A549 (cell line): Measurements from ENCODE around the gene ARRDC2. TPM values are rescaled to one million over a fixed set of nuclear protein-coding genes. Genes with fewer than 3 reads are reported as not detected.

ENCODE experiments used
- ATAC-seq, 2 experiments: fragments of 200-7000 bp in 1 of 2; fragments of >200 bp in 1 of 2; cut with Nextera tagmentation in 1 of 2; cut with Tn5 transposase in 1 of 2; 3 replicates each; pipeline versions ENCODE4 v1.8.0 to v1.9.1; 2018 to 2020; ENCODE audit warnings: mild to moderate bottlenecking in 1 of 2, moderate library complexity in 1 of 2
- CTCF ChIA-PET: fragments of 300-600 bp; sonication (Branson Sonifier 250); formaldehyde crosslinking; extraction: SDS; loops from one replicate; lab custom pipeline; 2021; ENCODE audit warnings: antibody characterized with exemption, inconsistent platforms; lab: Yijun Ruan, JAX
- POLR2A ChIA-PET: fragments of 350-600 bp; formaldehyde crosslinking; extraction: SDS; loops from one replicate; lab custom pipeline; 2021; ENCODE audit warnings: antibody characterized with exemption, inconsistent platforms; lab: Yijun Ruan, JAX
- DNase-seq, 2 experiments: peaks; one replicate each; pipeline versions ENCODE4 v3.0.0 to v3.0.0-alpha.2; 2011 to 2016; ENCODE audit warnings: low read depth in 1 of 2, low spot score in 1 of 2
- FAIRE-seq: peaks from 2 replicates; lab custom pipeline; 2011; peaks lifted over from hg19 to GRCh38; lab: Jason Lieb, UNC
- H3K27ac ChIP-seq, 2 experiments: fragments of >200 bp; sonication (Bioruptor Twin); formaldehyde crosslinking; 3 replicates each; pipeline ENCODE4 v1.5.1; 2016 to 2017
- H3K4me1 ChIP-seq: fragments of >200 bp; sonication (Bioruptor Twin); formaldehyde crosslinking; 3 replicates; pipeline ENCODE4 v1.6.1; 2016
- H3K4me2 ChIP-seq: fragments of >200 bp; sonication (Bioruptor Twin); formaldehyde crosslinking; 3 replicates; pipeline ENCODE4 v1.6.1; 2016
- H3K4me3 ChIP-seq: fragments of >200 bp; sonication (Bioruptor Twin); formaldehyde crosslinking; 3 replicates; pipeline ENCODE4 v1.5.1; 2016
- H3K9me3 ChIP-seq: fragments of >200 bp; sonication (Bioruptor Twin); formaldehyde crosslinking; 3 replicates; pipeline ENCODE4 v1.6.1; 2016
- BHLHE40 ChIP-seq: IDR thresholded peaks from 2 replicates; pipeline ENCODE4 v1.6.1; 2012; ENCODE audit warnings: low read depth, low read length, inconsistent platforms
- CBX8 ChIP-seq: fragments of 200-600 bp; sonication (generic); IDR thresholded peaks from 2 replicates; pipeline ENCODE4 v1.6.1; 2016
- E2F6 ChIP-seq: IDR thresholded peaks from 2 replicates; pipeline ENCODE4 v1.6.1; 2012; ENCODE audit warnings: low read depth, borderline replicate concordance
- EHMT2 ChIP-seq: fragments of 200-600 bp; sonication (generic); IDR thresholded peaks from 2 replicates; pipeline ENCODE4 v1.6.1; 2016; ENCODE audit warnings: antibody characterized with exemption, low read depth, mild to moderate bottlenecking, moderate library complexity
- ESRRA ChIP-seq: fragments of 150-350 bp; IDR thresholded peaks from 2 replicates; pipeline ENCODE4 v1.6.1; 2014; ENCODE audit warnings: mild to moderate bottlenecking, low read length, borderline replicate concordance
- FOSB ChIP-seq: fragments of 250-450 bp; sonication (Bioruptor Pico); IDR thresholded peaks from 2 replicates; pipeline ENCODE4 v1.5.0; 2020; ENCODE audit warnings: mild to moderate bottlenecking, moderate library complexity
- FOXS1 ChIP-seq: fragments of 250-450 bp; sonication (Bioruptor Pico); IDR thresholded peaks from 2 replicates; pipeline ENCODE4 v1.5.0; 2020; ENCODE audit warnings: mild to moderate bottlenecking, moderate library complexity
- GATA3 ChIP-seq: IDR thresholded peaks from 2 replicates; pipeline ENCODE4 v1.6.1; 2012; ENCODE audit warnings: borderline replicate concordance
- HOXB13 ChIP-seq: fragments of 250-450 bp; sonication (Bioruptor Pico); IDR thresholded peaks from 2 replicates; pipeline ENCODE4 v1.5.0; 2020; ENCODE audit warnings: low read depth, mild to moderate bottlenecking, moderate library complexity
- HOXB5 ChIP-seq: fragments of 250-450 bp; sonication (Bioruptor Pico); IDR thresholded peaks from 2 replicates; pipeline ENCODE4 v1.5.0; 2020; ENCODE audit warnings: mild to moderate bottlenecking, moderate library complexity
- JUNB ChIP-seq: fragments of >200 bp; sonication (Bioruptor Twin); formaldehyde crosslinking; IDR thresholded peaks from 2 replicates; pipeline ENCODE4 v1.6.1; 2016
- KDM1A ChIP-seq: fragments of 200-600 bp; sonication (generic); IDR thresholded peaks from 2 replicates; pipeline ENCODE4 v1.6.1; 2016; ENCODE audit warnings: low read depth, mild to moderate bottlenecking
- MAFK ChIP-seq: fragments of 450-650 bp; IDR thresholded peaks from 2 replicates; pipeline ENCODE4 v1.6.1; 2014; ENCODE audit not compliant: partially characterized antibody
- POLR2A ChIP-seq: IDR thresholded peaks from 2 replicates; pipeline ENCODE4 v1.6.1; 2012; ENCODE audit warnings: mild to moderate bottlenecking, low read length
- RFX5 ChIP-seq: fragments of 450-650 bp; IDR thresholded peaks from 2 replicates; pipeline ENCODE4 v1.7.1; 2014; ENCODE audit warnings: antibody characterized with exemption, mild to moderate bottlenecking, moderate library complexity
- RNF2 ChIP-seq: fragments of 200-600 bp; sonication (generic); IDR thresholded peaks from 2 replicates; pipeline ENCODE4 v1.6.1; 2016; ENCODE audit warnings: low read depth, mild to moderate bottlenecking, antibody characterized with exemption, moderate library complexity, borderline replicate concordance
- TFCP2L1 ChIP-seq: fragments of 250-450 bp; sonication (Bioruptor Pico); IDR thresholded peaks from 2 replicates; pipeline ENCODE4 v1.5.0; 2021; ENCODE audit warnings: mild to moderate bottlenecking
- ZFP36 ChIP-seq: fragments of 450-650 bp; IDR thresholded peaks from 2 replicates; pipeline ENCODE4 v1.6.1; 2014; ENCODE audit warnings: borderline replicate concordance; ENCODE audit not compliant: partially characterized antibody
- ZSCAN20 ChIP-seq: fragments of 250-450 bp; sonication (Bioruptor Pico); IDR thresholded peaks from 2 replicates; pipeline ENCODE4 v1.8.0; 2022; ENCODE audit warnings: mild to moderate bottlenecking, moderate library complexity
- WGBS: methylation state at CpG from one replicate; pipeline ENCODE4 v1.1.6; 2017; ENCODE audit errors: missing lambda C conversion rate; 5-methylcytosine and 5-hydroxymethylcytosine counted together
- polyA plus RNA-seq, 4 experiments: library from polyadenylated mRNA; depleted of rRNA in 3 of 4; stranded (reverse); fragments of >200 nt; fragmentation: RNase III in 1 of 4; extraction: RNeasy Plus Mini Kit Qiagen cat#74134 plus additional on column Dnase treatment in 1 of 4; gene quantifications; 2 replicates in 3 of 4; 3 replicates in 1 of 4; pipeline ENCODE4 v1.2.3, GENCODE V29; 2011 to 2017
- TF ChIP-seq, protein P1 (sequence below): fragments of 200-600 bp; sonication (generic); IDR thresholded peaks from 2 replicates; pipeline ENCODE4 v1.6.1; 2016; ENCODE audit warnings: antibody characterized with exemption, mild to moderate bottlenecking, moderate library complexity

The ARRDC2 gene
- polyA plus RNA-seq, 2 of the 4 experiments (the other 2 are of a cell fraction): 14.5 to 14.8 TPM

- Histone ChIP-seq H3K27ac (no peak overlapping the region), H3K9me3 (no peaks in the 10 kb centered on the region), H3K4me2 (no peak overlapping the region; the same call in 2 of the 3 replicates), H3K4me1 (peaks cover 3% of the 10 kb centered on the region; the same call in 1 of the 3 replicates), H3K4me3 (no peak overlapping the region)
- POLR2A ChIA-PET: no interaction called here
- WGBS: 41% methylated on average over 2 of the region's 2 CpGs
- ATAC-seq: peak in 1 of 2 experiments; percentile 10; a peak in 1 of 6 replicates
- CTCF ChIA-PET: interaction anchor here (0.6 to 1.7 kb wide), 4 partner anchors 18 to 950 kb away, joined by 3 to 9 read pairs (median 4); no protein-coding TSS in a partner anchor
- TF ChIP-seq FOXS1 (CRISPR knock-in tag) (no peak), CBX8 (no peak), POLR2A (no peak), RNF2 (no peak), ESRRA (no peak), EHMT2 (no peak), BHLHE40 (no peak), HOXB13 (no peak), E2F6 (no peak), TFCP2L1 (CRISPR knock-in tag) (no peak), JUNB (no peak), KDM1A (no peak), RFX5 (no peak)
- no peak for FAIRE-seq
- DNase-seq: no peak
These were observed 41.9 kb upstream of the ARRDC2 start for GRCh38 chr19:17966129-17966483.

- H3K4me2 ChIP-seq: peak within 1 kb of the TSS; percentile 98
- no peaks in the 10 kb centered on the region for H3K9me3 ChIP-seq
- DNase-seq (peak in 1 of 2 experiments; percentile 71), ATAC-seq (peak; percentile 61 to 74; a peak in 4 of 6 replicates), FAIRE-seq (no peak)
- peaks cover 3% of the 10 kb centered on the region; the same call in 1 of the 3 replicates for H3K4me1 ChIP-seq
- ChIA-PET CTCF (interaction anchor here (0.6 to 3.6 kb wide), 5 partner anchors 17 to 950 kb away, joined by 3 to 27 read pairs (median 4); no protein-coding TSS in a partner anchor), POLR2A (no interaction called here)
- TF ChIP-seq ZSCAN20 (CRISPR knock-in tag) (no peak), FOSB (no peak), ZFP36 (no peak), MAFK (no peak), HOXB5 (CRISPR knock-in tag) (no peak), GATA3 (no peak)
- TF ChIP-seq, protein P1, sequence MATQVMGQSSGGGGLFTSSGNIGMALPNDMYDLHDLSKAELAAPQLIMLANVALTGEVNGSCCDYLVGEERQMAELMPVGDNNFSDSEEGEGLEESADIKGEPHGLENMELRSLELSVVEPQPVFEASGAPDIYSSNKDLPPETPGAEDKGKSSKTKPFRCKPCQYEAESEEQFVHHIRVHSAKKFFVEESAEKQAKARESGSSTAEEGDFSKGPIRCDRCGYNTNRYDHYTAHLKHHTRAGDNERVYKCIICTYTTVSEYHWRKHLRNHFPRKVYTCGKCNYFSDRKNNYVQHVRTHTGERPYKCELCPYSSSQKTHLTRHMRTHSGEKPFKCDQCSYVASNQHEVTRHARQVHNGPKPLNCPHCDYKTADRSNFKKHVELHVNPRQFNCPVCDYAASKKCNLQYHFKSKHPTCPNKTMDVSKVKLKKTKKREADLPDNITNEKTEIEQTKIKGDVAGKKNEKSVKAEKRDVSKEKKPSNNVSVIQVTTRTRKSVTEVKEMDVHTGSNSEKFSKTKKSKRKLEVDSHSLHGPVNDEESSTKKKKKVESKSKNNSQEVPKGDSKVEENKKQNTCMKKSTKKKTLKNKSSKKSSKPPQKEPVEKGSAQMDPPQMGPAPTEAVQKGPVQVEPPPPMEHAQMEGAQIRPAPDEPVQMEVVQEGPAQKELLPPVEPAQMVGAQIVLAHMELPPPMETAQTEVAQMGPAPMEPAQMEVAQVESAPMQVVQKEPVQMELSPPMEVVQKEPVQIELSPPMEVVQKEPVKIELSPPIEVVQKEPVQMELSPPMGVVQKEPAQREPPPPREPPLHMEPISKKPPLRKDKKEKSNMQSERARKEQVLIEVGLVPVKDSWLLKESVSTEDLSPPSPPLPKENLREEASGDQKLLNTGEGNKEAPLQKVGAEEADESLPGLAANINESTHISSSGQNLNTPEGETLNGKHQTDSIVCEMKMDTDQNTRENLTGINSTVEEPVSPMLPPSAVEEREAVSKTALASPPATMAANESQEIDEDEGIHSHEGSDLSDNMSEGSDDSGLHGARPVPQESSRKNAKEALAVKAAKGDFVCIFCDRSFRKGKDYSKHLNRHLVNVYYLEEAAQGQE: no peak
- H3K27ac ChIP-seq: peak within 1 kb of the TSS; percentile 58 to 80; a peak in 4 of 6 replicates
- WGBS: 18% methylated on average over 8 of the region's 59 CpGs
- H3K4me3 ChIP-seq: peak within 1 kb of the TSS; percentile 57
These were observed 41.3 kb upstream of the ARRDC2 start, which contains the start of gene KCNN1 for GRCh38 chr19:17966550-17967256. Gene KCNN1, plus strand, starts transcription at chr19:17967107. Its CDS starts 6,782 bp downstream, at chr19:17973889.
